HG02852 (cell line): ENCODE measurements around the gene LRMDA.

Source experiments
- ATAC-seq: cut with Tn5 transposase; IDR thresholded peaks from one replicate; pipeline ENCODE4 v1.9.1; 2021; ENCODE audit warnings: mild to moderate bottlenecking, moderate library complexity; ENCODE audit not compliant: unreplicated experiment

Gene LRMDA

DNA sequence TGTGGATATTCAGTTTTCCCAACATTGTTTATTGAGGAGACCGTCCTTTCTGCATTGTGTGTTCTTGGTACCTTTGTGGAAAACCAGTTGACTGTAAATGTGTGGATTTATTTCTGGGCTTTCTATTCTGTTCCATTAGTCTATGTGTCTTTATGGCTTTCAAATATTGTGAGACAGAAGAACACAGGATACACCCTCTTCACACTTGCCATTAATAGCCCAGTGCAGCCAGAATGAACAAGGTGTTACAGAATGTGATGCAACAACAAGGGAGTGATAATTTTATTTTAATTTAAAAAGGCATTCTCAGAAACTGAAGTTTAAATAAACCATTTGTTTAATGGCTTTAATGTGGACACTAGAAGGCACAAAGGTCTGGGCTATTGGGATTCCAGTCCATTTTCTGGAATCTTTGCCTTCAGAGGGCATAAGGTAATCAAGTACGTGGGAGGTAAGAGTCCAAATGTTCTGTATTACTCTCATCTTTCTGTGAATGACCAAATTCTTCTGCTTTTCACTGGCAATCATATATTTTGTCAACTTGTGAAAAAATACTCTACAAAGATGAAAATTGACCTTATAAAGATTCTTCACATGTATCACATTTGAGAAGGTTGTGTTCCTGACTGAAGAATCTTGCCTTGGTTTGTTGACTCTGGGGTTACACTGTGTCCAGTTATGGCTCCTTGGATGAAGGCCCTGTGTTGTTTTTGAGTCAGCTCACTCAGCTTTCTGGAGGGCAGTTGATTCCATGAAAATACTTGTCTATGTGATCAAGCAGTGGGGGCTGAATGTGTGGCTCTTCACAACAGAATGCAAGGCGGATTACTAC is 962.7 kb downstream of the LRMDA start:
- ATAC-seq = no peak

DNA sequence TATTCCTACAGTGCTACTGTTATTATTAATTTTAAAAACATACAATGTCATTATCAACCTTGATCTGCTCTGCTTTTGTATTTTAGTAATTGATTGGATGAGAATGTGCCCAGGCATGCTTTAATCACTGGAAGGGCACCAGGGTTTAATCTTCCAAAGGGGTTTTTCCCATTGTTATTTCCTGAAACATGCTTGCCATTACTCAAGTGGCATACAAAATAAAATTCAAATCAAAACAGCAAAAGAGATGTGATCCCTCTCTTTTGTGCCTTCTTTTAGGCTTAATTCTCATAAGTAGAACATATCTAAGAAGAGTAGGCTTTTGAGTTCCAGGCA is 963.3 kb downstream of the LRMDA start:
- no peak for ATAC-seq

GRCh38 chr10:76395251-76395650 is 963.8 kb downstream of the LRMDA start:
- ATAC-seq = no peak

DNA sequence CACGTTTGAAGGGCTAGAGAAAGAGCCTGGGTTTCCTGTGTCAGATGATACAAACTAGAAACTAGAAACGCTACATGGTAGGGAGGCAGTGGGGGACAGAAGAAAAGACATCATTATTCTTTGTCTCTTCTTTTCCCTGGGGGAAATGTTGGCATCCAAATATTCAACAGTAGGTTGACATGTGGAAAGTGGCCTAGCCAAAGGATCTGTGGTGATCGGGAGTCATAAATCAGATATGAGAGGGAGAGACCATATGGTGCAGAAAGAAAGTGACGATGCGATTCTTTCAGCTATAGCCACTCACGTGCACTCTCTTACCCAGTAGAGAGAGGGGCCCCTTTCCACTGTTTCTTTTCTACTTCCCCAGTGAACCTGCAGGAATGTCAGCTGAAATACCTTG is 964.7 kb downstream of the LRMDA start:
- no peak for ATAC-seq

- ATAC-seq = no peak
These were observed 966.0 kb downstream of the LRMDA start for GRCh38 chr10:76397181-76398042.

DNA sequence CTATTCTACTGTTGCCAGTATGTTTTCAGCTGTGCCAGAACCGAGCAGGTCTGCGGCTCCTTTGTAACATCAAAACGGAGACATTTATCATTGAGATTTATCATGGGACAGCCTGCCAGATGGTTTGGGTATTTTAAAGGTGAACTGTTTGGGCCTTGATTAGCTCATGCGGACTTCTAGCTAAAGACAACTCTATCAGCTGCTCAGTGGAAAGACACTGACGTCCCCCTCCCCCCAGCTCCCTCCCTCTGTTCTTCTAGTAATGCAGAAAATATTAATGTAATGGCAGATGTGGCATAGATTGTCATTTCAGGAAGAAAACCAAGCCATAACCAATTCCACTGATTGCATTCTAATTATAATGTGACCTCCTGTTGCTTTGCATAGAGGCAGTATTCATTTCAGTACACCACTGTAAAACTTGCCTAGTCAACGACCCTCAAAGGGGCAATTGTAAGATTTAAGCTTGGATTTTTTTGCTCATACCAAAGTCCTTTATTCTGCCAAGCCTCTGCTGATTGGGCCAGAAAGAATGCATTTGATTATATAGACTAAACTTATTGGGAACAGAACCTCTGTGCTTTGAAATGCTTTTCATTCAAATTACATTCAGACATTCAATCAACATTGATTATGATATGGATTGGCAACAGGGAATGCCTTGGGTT is 966.8 kb downstream of the LRMDA start:
- ATAC-seq = no peak

GRCh38 chr10:76399226-76399625 is 967.8 kb downstream of the LRMDA start:
- ATAC-seq = no peak

GRCh38 chr10:76401006-76401405 is 969.6 kb downstream of the LRMDA start:
- ATAC-seq = no peak

DNA sequence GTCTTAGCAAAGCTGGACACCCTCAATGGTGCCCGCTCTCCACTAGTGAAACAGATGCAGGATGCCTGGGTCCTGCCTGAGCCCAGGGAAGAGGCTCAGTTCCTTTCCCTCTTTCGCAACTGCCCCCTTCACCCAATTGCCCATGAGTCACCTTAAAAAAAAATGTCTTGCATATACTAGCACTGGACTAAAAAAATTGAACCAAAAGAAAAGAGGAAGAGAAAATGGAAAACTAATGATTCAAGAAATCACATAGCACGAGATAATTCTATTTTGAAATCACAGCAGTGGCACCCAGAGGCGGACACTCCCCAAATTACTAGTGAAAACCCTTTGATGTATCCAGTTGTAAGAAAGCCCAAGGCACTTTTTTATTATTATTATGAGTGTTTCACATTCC is 972.5 kb downstream of the LRMDA start:
- no peak for ATAC-seq

DNA sequence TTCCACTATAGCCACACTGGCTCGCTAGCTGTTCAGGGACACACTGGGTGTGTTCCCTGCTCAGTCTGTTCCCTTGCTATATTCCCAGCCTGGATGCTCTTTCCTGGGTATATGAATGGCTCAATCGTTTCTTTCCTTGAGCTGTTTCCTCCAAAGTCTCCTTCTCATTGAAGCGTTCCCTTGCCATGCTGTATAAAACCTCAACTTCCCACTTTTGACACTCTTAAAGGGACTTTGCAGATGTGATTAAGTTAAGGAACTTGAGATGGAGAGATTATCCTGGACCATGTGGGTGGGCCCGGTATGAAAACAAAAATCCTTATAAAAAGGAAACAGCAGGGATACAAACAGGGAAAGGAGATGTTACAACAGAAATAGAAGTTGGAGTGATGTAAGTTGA is 973.1 kb downstream of the LRMDA start:
- ATAC-seq = no peak

- ATAC-seq = no peak
These were observed 974.5 kb downstream of the LRMDA start for GRCh38 chr10:76405922-76406321.

- no peak for ATAC-seq
These were observed 977.2 kb downstream of the LRMDA start for GRCh38 chr10:76408646-76409045.

- ATAC-seq = no peak
These were observed 980.5 kb downstream of the LRMDA start for GRCh38 chr10:76411729-76412435.

DNA sequence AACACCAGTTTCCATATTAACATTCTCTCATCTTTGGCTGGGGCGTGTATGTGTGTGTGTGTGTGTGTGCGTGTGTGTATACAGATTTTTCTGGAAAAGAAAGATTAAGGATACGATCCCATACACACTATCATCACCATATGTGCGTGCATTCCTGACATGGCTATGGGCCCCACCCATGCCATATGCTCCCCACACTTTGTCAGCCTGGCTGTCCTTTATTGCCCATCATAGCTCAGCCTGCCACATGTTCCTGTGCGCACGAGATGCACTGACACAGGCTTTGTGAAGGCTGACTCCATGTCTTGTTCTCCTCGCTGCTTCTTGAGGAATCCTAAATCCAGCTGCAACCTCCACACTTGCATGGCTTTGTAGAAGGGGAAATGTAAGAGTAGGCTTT is 984.1 kb downstream of the LRMDA start:
- no peak for ATAC-seq

DNA sequence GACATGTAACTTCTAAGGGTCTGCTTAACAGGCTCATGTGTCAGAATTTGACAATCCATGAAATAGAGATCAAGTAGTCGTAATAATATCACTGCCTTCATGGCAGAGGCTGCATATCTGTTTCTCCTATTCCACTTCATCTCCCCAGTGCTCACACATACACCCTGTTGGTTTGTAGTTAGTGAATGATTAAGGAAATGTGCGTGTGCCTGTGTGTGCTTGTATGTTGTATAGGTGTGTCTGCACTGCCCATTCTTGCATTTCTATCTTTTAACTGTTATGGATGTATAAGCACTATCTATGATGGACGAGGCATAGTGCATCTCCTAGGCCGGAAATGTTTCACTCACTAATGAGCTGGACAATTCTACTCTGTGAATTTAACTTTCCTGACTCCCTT is 985.2 kb downstream of the LRMDA start:
- no peak for ATAC-seq

DNA sequence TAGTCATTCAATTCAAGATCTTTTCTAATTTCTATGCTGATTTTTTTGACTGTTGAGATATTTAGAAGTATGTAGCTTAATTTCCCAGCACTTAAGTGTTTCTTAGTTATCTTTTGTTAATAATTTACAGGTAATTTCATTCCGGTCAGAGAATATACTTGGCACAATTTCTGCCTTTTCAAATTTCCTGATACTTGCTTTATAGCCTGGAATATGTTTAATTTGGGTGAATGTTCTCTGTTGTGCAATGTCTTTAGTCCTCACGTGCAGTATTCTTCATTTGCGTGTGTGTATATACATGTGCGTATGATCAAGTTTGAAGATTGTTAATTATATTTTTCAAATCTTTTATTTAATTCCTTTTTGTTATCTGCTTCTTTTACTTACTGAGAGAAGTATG is 989.3 kb downstream of the LRMDA start:
- no peak for ATAC-seq

DNA sequence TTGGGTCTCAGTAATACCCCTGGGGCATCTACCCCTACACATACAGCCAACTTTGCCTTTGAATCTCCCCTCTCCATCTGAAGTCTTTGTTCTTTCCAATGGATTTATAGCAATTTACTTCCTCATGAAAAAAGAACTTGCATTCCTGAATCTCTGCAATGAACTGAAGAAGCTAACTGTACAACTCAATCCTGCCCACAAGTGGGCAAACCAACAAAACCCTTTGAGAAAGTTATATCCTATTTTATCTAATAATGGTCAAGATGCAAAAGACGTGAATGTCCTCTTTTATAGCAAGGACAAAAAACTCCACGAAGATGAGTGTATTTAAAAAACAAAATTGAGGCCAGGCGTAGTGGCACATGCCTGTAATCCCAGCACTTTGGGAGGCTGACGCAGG is 991.3 kb downstream of the LRMDA start:
- ATAC-seq = no peak

GRCh38 chr10:76428551-76429367 is 997.3 kb downstream of the LRMDA start:
- no peak for ATAC-seq

GRCh38 chr10:76429368-76430060 is 998.1 kb downstream of the LRMDA start:
- ATAC-seq = no peak
